Mesenchymal stem cell (in vitro differentiated cells and primary cell): ENCODE measurements around the gene SCNN1B.

Source experiments
- DNase-seq: peaks from one replicate; pipeline ENCODE4 v3.0.0-alpha.2; 2013
- H2AFZ ChIP-seq: one replicate; pipeline ENCODE4 v1.6.1; 2013; ENCODE audit warnings: low read depth, mild to moderate bottlenecking, control low read depth, inconsistent platforms, low read length, moderate library complexity
- H2AK5ac ChIP-seq: 2 replicates; pipeline ENCODE4 v1.6.1; 2013; ENCODE audit warnings: low read length, moderate library complexity, mild to moderate bottlenecking, inconsistent platforms; ENCODE audit not compliant: severe bottlenecking
- H2BK120ac ChIP-seq: one replicate; pipeline ENCODE4 v1.6.1; 2013; ENCODE audit warnings: low read depth, mild to moderate bottlenecking, inconsistent platforms, low read length, moderate library complexity
- H2BK12ac ChIP-seq, 2 experiments: one replicate each; pipeline ENCODE4 v1.6.1; 2013; ENCODE audit warnings: inconsistent platforms in 2 of 2, low read length in 2 of 2, mild to moderate bottlenecking in 2 of 2, moderate library complexity in 2 of 2, control low read depth in 1 of 2
- H2BK15ac ChIP-seq: one replicate; pipeline ENCODE4 v1.6.1; 2013; ENCODE audit warnings: mild to moderate bottlenecking, low read depth, inconsistent platforms; ENCODE audit not compliant: poor library complexity, severe bottlenecking
- H2BK5ac ChIP-seq: 2 replicates; pipeline ENCODE4 v1.6.1; 2013; ENCODE audit warnings: low read depth, mild to moderate bottlenecking, low read length, control low read depth, inconsistent platforms; ENCODE audit not compliant: poor library complexity, severe bottlenecking
- H3K14ac ChIP-seq, 2 experiments: one replicate each; pipeline ENCODE4 v1.6.1; 2013; ENCODE audit warnings: inconsistent platforms in 2 of 2, low read length in 2 of 2, control low read depth in 1 of 2, mild to moderate bottlenecking in 1 of 2, moderate library complexity in 1 of 2
- H3K18ac ChIP-seq, 2 experiments: one replicate each; pipeline ENCODE4 v1.6.1; 2013; ENCODE audit warnings: inconsistent platforms in 2 of 2, low read length in 2 of 2, control low read depth in 1 of 2, low read depth in 1 of 2, mild to moderate bottlenecking in 1 of 2
- H3K23ac ChIP-seq, 2 experiments: one replicate each; pipeline ENCODE4 v1.6.1; 2013; ENCODE audit warnings: inconsistent platforms in 2 of 2, low read length in 2 of 2, mild to moderate bottlenecking in 2 of 2, moderate library complexity in 2 of 2, control low read depth in 1 of 2
- H3K27ac ChIP-seq: 2 replicates; pipeline ENCODE4 v1.5.1; 2013; ENCODE audit warnings: mild to moderate bottlenecking, moderate library complexity, low read length, control low read depth, inconsistent platforms; ENCODE audit not compliant: poor library complexity, severe bottlenecking
- H3K27me3 ChIP-seq, 2 experiments: 2 replicates each; pipeline versions ENCODE4 v1.6.1 to v1.7.0; 2013; ENCODE audit warnings: low read length in 2 of 2, mild to moderate bottlenecking in 2 of 2, moderate library complexity in 2 of 2, control low read depth in 1 of 2, inconsistent platforms in 1 of 2; ENCODE audit not compliant: control insufficient read depth in 1 of 2, insufficient read depth in 1 of 2
- H3K36me3 ChIP-seq, 2 experiments: 2 replicates each; pipeline versions ENCODE4 v1.6.1 to v1.7.0; 2013; ENCODE audit warnings: low read length in 2 of 2, control low read depth in 1 of 2, inconsistent platforms in 1 of 2, low read depth in 1 of 2, mild to moderate bottlenecking in 1 of 2; ENCODE audit not compliant: insufficient read depth in 2 of 2, control insufficient read depth in 1 of 2
- H3K4ac ChIP-seq, 2 experiments: one replicate each; pipeline ENCODE4 v1.6.1; 2013; ENCODE audit warnings: inconsistent platforms in 2 of 2, low read length in 2 of 2, mild to moderate bottlenecking in 2 of 2, moderate library complexity in 2 of 2, control low read depth in 1 of 2, low read depth in 1 of 2
- H3K4me1 ChIP-seq: 2 replicates; pipeline ENCODE4 v1.6.1; 2013; ENCODE audit warnings: low read depth, low read length, control low read depth; ENCODE audit not compliant: control insufficient read depth, insufficient read depth
- H3K4me2 ChIP-seq: 2 replicates; pipeline ENCODE4 v1.6.1; 2013; ENCODE audit warnings: low read length, mild to moderate bottlenecking, inconsistent platforms; ENCODE audit not compliant: poor library complexity, severe bottlenecking
- H3K4me3 ChIP-seq, 2 experiments: 2 replicates each; pipeline versions ENCODE4 v1.5.1 to v1.7.0; 2013; ENCODE audit warnings: low read length in 2 of 2, mild to moderate bottlenecking in 2 of 2, control low read depth in 1 of 2, low read depth in 1 of 2; ENCODE audit not compliant: insufficient read depth in 1 of 2
- H3K79me1 ChIP-seq: replicated peaks from 2 replicates; pipeline ENCODE4 v1.6.1; 2013; ENCODE audit warnings: mild to moderate bottlenecking, control low read depth, low read length, inconsistent platforms; ENCODE audit not compliant: poor library complexity, severe bottlenecking
- H3K9ac ChIP-seq: 2 replicates; pipeline ENCODE4 v1.7.0; 2013; ENCODE audit warnings: mild to moderate bottlenecking, low read length, moderate library complexity
- H3K9me3 ChIP-seq: 2 replicates; pipeline ENCODE4 v1.7.0; 2013; ENCODE audit warnings: mild to moderate bottlenecking, low read length; ENCODE audit not compliant: control insufficient read depth
- H4K8ac ChIP-seq: one replicate; pipeline ENCODE4 v1.6.1; 2013; ENCODE audit warnings: inconsistent platforms, mild to moderate bottlenecking, low read length, moderate library complexity
- H4K91ac ChIP-seq: one replicate; pipeline ENCODE4 v1.6.1; 2013; ENCODE audit warnings: mild to moderate bottlenecking, low read length, inconsistent platforms
- WGBS: methylation state at CpG from one replicate; pipeline ENCODE4 v1.1.7; 2013; ENCODE audit warnings: mixed read lengths; 5-methylcytosine and 5-hydroxymethylcytosine counted together

Gene SCNN1B

GRCh38 chr16:23375643-23376042 is 73.5 kb downstream of the SCNN1B start:
- DNase-seq = no peak
- H3K4me3 ChIP-seq = no peak overlapping the region
- H3K36me3 ChIP-seq = no peaks in the 10 kb centered on the region
- no peak overlapping the region for H3K9ac ChIP-seq
- no peaks in the 10 kb centered on the region for H3K9me3 ChIP-seq
- no peak overlapping the region for H2BK5ac ChIP-seq
- 87% methylated on average over 7 of the region's 7 CpGs for WGBS
- H3K23ac ChIP-seq = no peak overlapping the region
- no peak overlapping the region for H4K8ac ChIP-seq
- no peak overlapping the region for H2BK12ac ChIP-seq
- no peak overlapping the region for H3K4ac ChIP-seq
- no peak overlapping the region for H3K18ac ChIP-seq
- H3K79me1 ChIP-seq = no peaks in the 10 kb centered on the region
- H2AFZ ChIP-seq = no peak overlapping the region
- no peak overlapping the region for H3K14ac ChIP-seq
- peaks cover 3% of the 10 kb centered on the region for H3K4me1 ChIP-seq
- no peak overlapping the region for H2AK5ac ChIP-seq
- H3K27ac ChIP-seq = no peak overlapping the region
- H2BK15ac ChIP-seq = no peak overlapping the region
- H3K4me2 ChIP-seq = no peak overlapping the region
- H2BK120ac ChIP-seq = no peak overlapping the region
- H4K91ac ChIP-seq = no peak overlapping the region
- H3K27me3 ChIP-seq = peaks cover 12 to 28% of the 10 kb centered on the region in 2 experiments

- no peak overlapping the region for H2AK5ac ChIP-seq
- no peak overlapping the region for H4K91ac ChIP-seq
- no peak overlapping the region for H3K9ac ChIP-seq
- no peak overlapping the region for H3K4ac ChIP-seq
- no peak overlapping the region for H2BK5ac ChIP-seq
- WGBS = 94% methylated on average over 8 of the region's 9 CpGs
- no peak overlapping the region for H2BK15ac ChIP-seq
- no peak overlapping the region for H3K4me3 ChIP-seq
- H4K8ac ChIP-seq = no peak overlapping the region
- H3K27me3 ChIP-seq = peaks cover 12 to 24% of the 10 kb centered on the region in 2 experiments
- H3K27ac ChIP-seq = no peak overlapping the region
- no peak overlapping the region for H2BK12ac ChIP-seq
- H3K4me2 ChIP-seq = no peak overlapping the region
- H3K23ac ChIP-seq = no peak overlapping the region
- H3K36me3 ChIP-seq = no peaks in the 10 kb centered on the region
- no peaks in the 10 kb centered on the region for H3K79me1 ChIP-seq
- no peak for DNase-seq
- no peak overlapping the region for H3K18ac ChIP-seq
- H3K14ac ChIP-seq = no peak overlapping the region
- no peaks in the 10 kb centered on the region for H3K9me3 ChIP-seq
- peaks cover 3% of the 10 kb centered on the region for H3K4me1 ChIP-seq
- no peak overlapping the region for H2AFZ ChIP-seq
- no peak overlapping the region for H2BK120ac ChIP-seq
Observed at GRCh38 chr16:23377071-23377931, 75.2 kb downstream of the SCNN1B start.

GRCh38 chr16:23378256-23378655 is 76.2 kb downstream of the SCNN1B start:
- Histone ChIP-seq H3K18ac (no peak overlapping the region), H2AK5ac (no peak overlapping the region), H2BK120ac (no peak overlapping the region), H4K8ac (no peak overlapping the region), H2BK5ac (no peak overlapping the region), H3K79me1 (no peaks in the 10 kb centered on the region), H2BK12ac (no peak overlapping the region), H3K9me3 (no peaks in the 10 kb centered on the region), H3K36me3 (no peaks in the 10 kb centered on the region), H2AFZ (no peak overlapping the region), H3K27me3 (peaks cover 12 to 24% of the 10 kb centered on the region in 2 experiments), H3K27ac (no peak overlapping the region), H3K14ac (no peak overlapping the region), H2BK15ac (no peak overlapping the region), H4K91ac (no peak overlapping the region), H3K4ac (no peak overlapping the region), H3K4me2 (no peak overlapping the region), H3K23ac (no peak overlapping the region), H3K4me3 (no peak overlapping the region), H3K4me1 (peaks cover 3% of the 10 kb centered on the region), H3K9ac (no peak overlapping the region)
- no peak for DNase-seq
- WGBS = 82% methylated on average over 7 of the region's 8 CpGs

- no peak overlapping the region for H3K4me2 ChIP-seq
- no peak overlapping the region for H3K27ac ChIP-seq
- H2BK15ac ChIP-seq = no peak overlapping the region
- H3K27me3 ChIP-seq = peaks cover 12 to 18% of the 10 kb centered on the region in 2 experiments
- no peak overlapping the region for H3K23ac ChIP-seq
- no peak overlapping the region for H3K18ac ChIP-seq
- 92% methylated on average over 5 of the region's 5 CpGs for WGBS
- no peak overlapping the region for H3K4me3 ChIP-seq
- H3K79me1 ChIP-seq = no peaks in the 10 kb centered on the region
- no peak for DNase-seq
- H2AK5ac ChIP-seq = no peak overlapping the region
- H3K36me3 ChIP-seq = no peaks in the 10 kb centered on the region
- no peak overlapping the region for H3K14ac ChIP-seq
- H3K9me3 ChIP-seq = no peaks in the 10 kb centered on the region
- H3K9ac ChIP-seq = no peak overlapping the region
- no peak overlapping the region for H3K4ac ChIP-seq
- H2BK12ac ChIP-seq = no peak overlapping the region
- no peak overlapping the region for H4K8ac ChIP-seq
- H2BK120ac ChIP-seq = no peak overlapping the region
- H2BK5ac ChIP-seq = no peak overlapping the region
- H2AFZ ChIP-seq = no peak overlapping the region
- H4K91ac ChIP-seq = no peak overlapping the region
- H3K4me1 ChIP-seq = no peaks in the 10 kb centered on the region
Observed at GRCh38 chr16:23378921-23379320, 76.8 kb downstream of the SCNN1B start.
